GM12878 (cell line): ENCODE measurements around the gene RAP1GAP2. TPM values are rescaled to one million over a fixed set of nuclear protein-coding genes. Genes with fewer than 3 reads are reported as not detected.
"Not testable (repeated sequence)": the region's sequence is repeated elsewhere in the genome, so short reads cannot be mapped to it uniquely, and the experiment has no call there.

Source experiments
- ATAC-seq: fragments of 200-7000 bp; cut with Tn5 transposase; 3 replicates; pipeline ENCODE4 v1.9.1; 2020; ENCODE audit warnings: mild to moderate bottlenecking, moderate library complexity
- BruUV-seq: library from RNA; stranded (reverse); fragments of 400-500 nt; replicated peaks from 2 replicates; lab custom pipeline; 2021; lab: Mats Ljungman, UMichigan
- CTCF ChIA-PET: fragments of 300-600 bp; sonication (Branson Sonifier 250); formaldehyde crosslinking; extraction: SDS; loops from one replicate; lab custom pipeline; 2021; ENCODE audit warnings: inconsistent platforms; lab: Yijun Ruan, JAX
- POLR2A ChIA-PET: fragments of 350-600 bp; formaldehyde crosslinking; extraction: SDS; loops from one replicate; lab custom pipeline; 2021; ENCODE audit warnings: inconsistent platforms; lab: Charles Lee
- RAD21 ChIA-PET: fragments of 300-600 bp; sonication (Branson Sonifier 250); formaldehyde crosslinking; loops from one replicate; lab custom pipeline; 2023; ENCODE audit warnings: antibody characterized with exemption; ENCODE audit not compliant: unreplicated experiment; lab: Charles Lee
- SMC1A ChIA-PET: fragments of 300-600 bp; sonication (Branson Sonifier 250); formaldehyde crosslinking; loops from one replicate; lab custom pipeline; 2023; ENCODE audit not compliant: unreplicated experiment, uncharacterized antibody; lab: Charles Lee
- DNase-seq: peaks from one replicate; pipeline ENCODE4 v3.0.0-alpha.2; 2011; ENCODE audit warnings: low read depth, low spot score
- FAIRE-seq: peaks from 3 replicates; lab custom pipeline; 2011; peaks lifted over from hg19 to GRCh38; lab: Jason Lieb, UNC
- H2AFZ ChIP-seq: 2 replicates; pipeline ENCODE4 v1.6.0; 2011; ENCODE audit warnings: low read depth, low read length, control low read depth; ENCODE audit not compliant: control insufficient read depth
- H3K27ac ChIP-seq: 2 replicates; pipeline ENCODE4 v1.5.1; 2011; ENCODE audit warnings: control low read depth; ENCODE audit not compliant: control insufficient read depth, insufficient read depth
- H3K27me3 ChIP-seq, 2 experiments: replicated peaks in 1 of 2; 2 replicates each; pipeline versions ENCODE4 v1.6.0 to v1.6.1; 2011; ENCODE audit warnings: low read length in 1 of 2; ENCODE audit not compliant: control insufficient read depth in 2 of 2, insufficient read depth in 2 of 2
- H3K36me3 ChIP-seq, 2 experiments: 2 replicates each; pipeline ENCODE4 v1.5.1; 2011; ENCODE audit warnings: low read length in 1 of 2; ENCODE audit not compliant: control insufficient read depth in 2 of 2, insufficient read depth in 2 of 2
- H3K4me1 ChIP-seq: 2 replicates; pipeline ENCODE4 v1.6.1; 2011; ENCODE audit warnings: mild to moderate bottlenecking, low read length, moderate library complexity, mixed read lengths; ENCODE audit not compliant: control insufficient read depth, insufficient read depth
- H3K4me2 ChIP-seq: 2 replicates; pipeline ENCODE4 v1.6.0; 2011; ENCODE audit warnings: control low read depth; ENCODE audit not compliant: control insufficient read depth, insufficient read depth
- H3K4me3 ChIP-seq: fragments of 200-600 bp; sonication (generic); 2 replicates; pipeline ENCODE4 v1.5.1; 2016
- H3K79me2 ChIP-seq: 2 replicates; pipeline ENCODE4 v1.6.0; 2011; ENCODE audit warnings: low read length; ENCODE audit not compliant: control insufficient read depth, insufficient read depth
- H3K9ac ChIP-seq: 2 replicates; pipeline ENCODE4 v1.8.0; 2011; ENCODE audit warnings: low read length, control low read depth, mixed read lengths; ENCODE audit not compliant: control insufficient read depth, insufficient read depth
- H3K9me3 ChIP-seq: replicated peaks from 3 replicates; pipeline ENCODE4 v1.5.1; 2011; ENCODE audit warnings: mild to moderate bottlenecking, low read length; ENCODE audit not compliant: control insufficient read depth, insufficient read depth
- H4K20me1 ChIP-seq: 2 replicates; pipeline ENCODE4 v1.6.0; 2011; ENCODE audit not compliant: control insufficient read depth, insufficient read depth
- CBFB ChIP-seq: IDR thresholded peaks from 2 replicates; pipeline ENCODE4 v1.6.1; 2016; ENCODE audit warnings: antibody characterized with exemption, low read depth
- NBN ChIP-seq: fragments of 450-650 bp; IDR thresholded peaks from 2 replicates; pipeline ENCODE4 v1.6.1; 2016
- POLR2A ChIP-seq: IDR thresholded peaks from 2 replicates; pipeline ENCODE4 v1.6.1; 2011; ENCODE audit warnings: low read depth, mild to moderate bottlenecking, low read length
- SREBF2 ChIP-seq: IDR thresholded peaks from 2 replicates; pipeline ENCODE4 v1.6.1; 2012; ENCODE audit warnings: mild to moderate bottlenecking, low read length
- SUZ12 ChIP-seq: fragments of 200-600 bp; sonication (generic); IDR thresholded peaks from one replicate; pipeline ENCODE4 v1.6.1; 2018; ENCODE audit warnings: antibody characterized with exemption, mild to moderate bottlenecking; ENCODE audit not compliant: unreplicated experiment
- TARDBP ChIP-seq: IDR thresholded peaks from 2 replicates; pipeline ENCODE4 v1.6.1; 2016; ENCODE audit warnings: borderline replicate concordance
- YY1 ChIP-seq: IDR thresholded peaks from 2 replicates; pipeline ENCODE4 v1.6.1; 2011; ENCODE audit warnings: low read depth, mild to moderate bottlenecking, low read length
- WGBS: methylation state at CpG from one replicate; pipeline ENCODE4 v1.1.6; 2016; ENCODE audit warnings: low lambda C conversion rate; ENCODE audit not compliant: insufficient replicate concordance, insufficient coverage; ENCODE audit errors: missing lambda C conversion rate; 5-methylcytosine and 5-hydroxymethylcytosine counted together
- in situ Hi-C: fragments of 300-500 bp; cut with MboI; formaldehyde crosslinking; loops from 9 replicates; pipeline ENCODE4 v1.14.3; 2018; ENCODE audit warnings: mixed read lengths
- intact Hi-C: fragments of 100-400 bp; cut with micrococcal nuclease; formaldehyde crosslinking; loops from one replicate; pipeline ENCODE4 v1.14.2; 2022; ENCODE audit not compliant: unreplicated experiment
- polyA plus RNA-seq, 11 experiments: library from polyadenylated mRNA; depleted of rRNA in 4 of 11; unstranded in 6 of 11; stranded (reverse) in 5 of 11; fragments of >200 nt; fragmentation: Nextera tagmentation in 4 of 11; fragmentation: Illumina TruSeq in 1 of 11; extraction: Ambion mirVana in 4 of 11; extraction: Trizol in 1 of 11; gene quantifications; 1 replicate in 1 of 11; 2 replicates in 10 of 11; pipeline versions ENCODE4 v1.2.1 to v1.2.3, GENCODE V29; 2011 to 2016; ENCODE audit warnings: inconsistent platforms in 2 of 11, missing spikeins in 2 of 11, low read depth in 1 of 11
- total RNA-seq, 4 experiments: library from RNA; depleted of rRNA in 3 of 4; stranded (reverse); fragments of >200 nt in 3 of 4; fragmentation: Illumina TruSeq in 1 of 4; extraction: Trizol in 1 of 4; gene quantifications; 2 replicates each; pipeline versions ENCODE4 v1.2.1 to v1.2.3, GENCODE V29; 2013 to 2021
- TF ChIP-seq, protein P1 (sequence below): fragments of 450-650 bp; IDR thresholded peaks from 2 replicates; pipeline ENCODE4 v1.6.1; 2018; ENCODE audit warnings: mild to moderate bottlenecking, low read depth, moderate library complexity; ENCODE audit not compliant: partially characterized antibody
- TF ChIP-seq, protein P2 (sequence below): fragments of 450-650 bp; IDR thresholded peaks from 2 replicates; pipeline ENCODE4 v1.6.1; 2017; ENCODE audit warnings: mild to moderate bottlenecking, moderate library complexity

RAP1GAP2 gene
- total and polyA plus RNA-seq, 10 of the 15 experiments (the other 5 are each of a cell fraction or from before 2014, with no cell fraction given), result 0.03 to 0.95 (median 0.49) TPM; not detected in 2

DNA sequence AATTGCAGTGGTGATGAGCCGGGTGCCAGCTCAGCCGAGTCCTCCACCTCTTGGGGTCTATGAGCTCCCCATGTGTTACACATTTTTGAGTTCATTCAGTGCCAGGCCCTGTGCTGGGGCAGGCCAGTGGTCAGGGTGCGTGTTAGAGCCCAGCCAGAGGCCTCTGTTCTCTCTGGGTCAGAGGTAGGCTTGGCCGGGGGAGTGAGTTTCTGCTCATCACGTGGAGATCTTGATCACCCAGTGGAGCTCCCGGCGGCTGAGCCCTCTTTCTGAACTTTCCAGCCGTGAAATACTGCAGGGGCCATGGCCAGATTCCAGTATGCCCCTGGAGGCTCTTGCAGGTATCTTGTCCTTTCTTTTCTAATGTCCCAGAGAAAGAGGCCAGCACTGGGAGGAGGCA lies 93.0 kb downstream of the RAP1GAP2 start:
- SMC1A ChIA-PET, result no interaction called here
- no TSS peak for BruUV-seq
- Histone ChIP-seq H3K4me3 (no peak overlapping the region), H3K4me1 (no peaks in the 10 kb centered on the region), H3K27me3 (no peaks in the 10 kb centered on the region), H3K36me3 (no peaks in the 10 kb centered on the region), H3K27ac (no peak overlapping the region), H2AFZ (no peak overlapping the region), H4K20me1 (no peaks in the 10 kb centered on the region)
- CTCF ChIA-PET, result no interaction called here
- intact Hi-C loops, result no loop called here
- RAD21 ChIA-PET, result no interaction called here
- ATAC-seq, result no peak
- TF ChIP-seq NBN, result no peak
- TF ChIP-seq, protein P1, sequence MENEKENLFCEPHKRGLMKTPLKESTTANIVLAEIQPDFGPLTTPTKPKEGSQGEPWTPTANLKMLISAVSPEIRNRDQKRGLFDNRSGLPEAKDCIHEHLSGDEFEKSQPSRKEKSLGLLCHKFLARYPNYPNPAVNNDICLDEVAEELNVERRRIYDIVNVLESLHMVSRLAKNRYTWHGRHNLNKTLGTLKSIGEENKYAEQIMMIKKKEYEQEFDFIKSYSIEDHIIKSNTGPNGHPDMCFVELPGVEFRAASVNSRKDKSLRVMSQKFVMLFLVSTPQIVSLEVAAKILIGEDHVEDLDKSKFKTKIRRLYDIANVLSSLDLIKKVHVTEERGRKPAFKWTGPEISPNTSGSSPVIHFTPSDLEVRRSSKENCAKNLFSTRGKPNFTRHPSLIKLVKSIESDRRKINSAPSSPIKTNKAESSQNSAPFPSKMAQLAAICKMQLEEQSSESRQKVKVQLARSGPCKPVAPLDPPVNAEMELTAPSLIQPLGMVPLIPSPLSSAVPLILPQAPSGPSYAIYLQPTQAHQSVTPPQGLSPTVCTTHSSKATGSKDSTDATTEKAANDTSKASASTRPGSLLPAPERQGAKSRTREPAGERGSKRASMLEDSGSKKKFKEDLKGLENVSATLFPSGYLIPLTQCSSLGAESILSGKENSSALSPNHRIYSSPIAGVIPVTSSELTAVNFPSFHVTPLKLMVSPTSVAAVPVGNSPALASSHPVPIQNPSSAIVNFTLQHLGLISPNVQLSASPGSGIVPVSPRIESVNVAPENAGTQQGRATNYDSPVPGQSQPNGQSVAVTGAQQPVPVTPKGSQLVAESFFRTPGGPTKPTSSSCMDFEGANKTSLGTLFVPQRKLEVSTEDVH, result no peak
- TF ChIP-seq, protein P2, sequence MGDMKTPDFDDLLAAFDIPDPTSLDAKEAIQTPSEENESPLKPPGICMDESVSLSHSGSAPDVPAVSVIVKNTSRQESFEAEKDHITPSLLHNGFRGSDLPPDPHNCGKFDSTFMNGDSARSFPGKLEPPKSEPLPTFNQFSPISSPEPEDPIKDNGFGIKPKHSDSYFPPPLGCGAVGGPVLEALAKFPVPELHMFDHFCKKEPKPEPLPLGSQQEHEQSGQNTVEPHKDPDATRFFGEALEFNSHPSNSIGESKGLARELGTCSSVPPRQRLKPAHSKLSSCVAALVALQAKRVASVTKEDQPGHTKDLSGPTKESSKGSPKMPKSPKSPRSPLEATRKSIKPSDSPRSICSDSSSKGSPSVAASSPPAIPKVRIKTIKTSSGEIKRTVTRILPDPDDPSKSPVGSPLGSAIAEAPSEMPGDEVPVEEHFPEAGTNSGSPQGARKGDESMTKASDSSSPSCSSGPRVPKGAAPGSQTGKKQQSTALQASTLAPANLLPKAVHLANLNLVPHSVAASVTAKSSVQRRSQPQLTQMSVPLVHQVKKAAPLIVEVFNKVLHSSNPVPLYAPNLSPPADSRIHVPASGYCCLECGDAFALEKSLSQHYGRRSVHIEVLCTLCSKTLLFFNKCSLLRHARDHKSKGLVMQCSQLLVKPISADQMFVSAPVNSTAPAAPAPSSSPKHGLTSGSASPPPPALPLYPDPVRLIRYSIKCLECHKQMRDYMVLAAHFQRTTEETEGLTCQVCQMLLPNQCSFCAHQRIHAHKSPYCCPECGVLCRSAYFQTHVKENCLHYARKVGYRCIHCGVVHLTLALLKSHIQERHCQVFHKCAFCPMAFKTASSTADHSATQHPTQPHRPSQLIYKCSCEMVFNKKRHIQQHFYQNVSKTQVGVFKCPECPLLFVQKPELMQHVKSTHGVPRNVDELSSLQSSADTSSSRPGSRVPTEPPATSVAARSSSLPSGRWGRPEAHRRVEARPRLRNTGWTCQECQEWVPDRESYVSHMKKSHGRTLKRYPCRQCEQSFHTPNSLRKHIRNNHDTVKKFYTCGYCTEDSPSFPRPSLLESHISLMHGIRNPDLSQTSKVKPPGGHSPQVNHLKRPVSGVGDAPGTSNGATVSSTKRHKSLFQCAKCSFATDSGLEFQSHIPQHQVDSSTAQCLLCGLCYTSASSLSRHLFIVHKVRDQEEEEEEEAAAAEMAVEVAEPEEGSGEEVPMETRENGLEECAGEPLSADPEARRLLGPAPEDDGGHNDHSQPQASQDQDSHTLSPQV, result no peak
- TF ChIP-seq SUZ12, result no peak
- no peak for TF ChIP-seq CBFB
- TF ChIP-seq TARDBP, result no peak
- no peak for TF ChIP-seq POLR2A
- no peak for TF ChIP-seq YY1
- no peak for TF ChIP-seq SREBF2
- TF ChIP-seq, all 136 proteins: peak for 0
- FAIRE-seq (no peak), DNase-seq (no peak)
- Histone ChIP-seq H3K79me2 (no peaks in the 10 kb centered on the region), H3K9me3 (no peaks in the 10 kb centered on the region), H3K4me2 (no peak overlapping the region), H3K9ac (no peak overlapping the region)
- POLR2A ChIA-PET, result interaction anchor here (0.7 kb wide), 1 partner anchor 500 kb away, joined by 3 read pairs; no protein-coding TSS in a partner anchor
- in situ Hi-C loops, result no loop called here
- 55% methylated on average over 8 of the region's 8 CpGs for WGBS

DNA sequence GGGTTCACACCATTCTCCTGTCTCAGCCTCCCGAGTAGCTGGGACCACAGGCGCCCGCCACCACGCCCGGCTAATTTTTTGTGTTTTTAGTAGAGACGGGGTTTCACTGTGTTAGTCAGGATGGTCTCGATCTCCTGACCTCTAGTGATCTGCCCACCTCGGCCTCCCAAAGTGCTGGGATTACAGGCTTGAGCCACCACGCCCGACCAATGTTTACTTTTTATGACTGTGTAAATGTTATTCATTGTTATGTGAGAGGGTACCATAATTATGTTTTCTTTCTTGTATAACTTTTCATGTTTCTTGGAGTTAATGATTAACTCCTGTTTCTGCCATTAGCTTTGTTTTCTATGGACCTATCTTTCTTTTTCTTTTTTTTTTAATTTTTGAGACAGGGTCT lies 94.5 kb downstream of the RAP1GAP2 start:
- H3K27me3 ChIP-seq, FAIRE-seq, H4K20me1 ChIP-seq, BruUV-seq, intact Hi-C loops, H3K9me3 ChIP-seq, H3K36me3 ChIP-seq, CTCF ChIA-PET, H3K79me2 ChIP-seq, DNase-seq, RAD21 ChIA-PET, H2AFZ ChIP-seq, H3K4me3 ChIP-seq, in situ Hi-C loops, ATAC-seq, H3K4me2 ChIP-seq, H3K4me1 ChIP-seq, H3K9ac ChIP-seq, H3K27ac ChIP-seq, POLR2A ChIA-PET, SMC1A ChIA-PET: not testable (repeated sequence)
- 57% methylated on average over 9 of the region's 10 CpGs for WGBS
